Measurements from ENCODE around the gene DOCK4. TPM values are rescaled to one million over a fixed set of nuclear protein-coding genes. Genes with fewer than 3 reads are reported as not detected.

The DOCK4 gene
- polyA plus RNA-seq, 2 of the 4 experiments (the other 2 are of a cell fraction): 13.7 to 15.7 TPM

DNA sequence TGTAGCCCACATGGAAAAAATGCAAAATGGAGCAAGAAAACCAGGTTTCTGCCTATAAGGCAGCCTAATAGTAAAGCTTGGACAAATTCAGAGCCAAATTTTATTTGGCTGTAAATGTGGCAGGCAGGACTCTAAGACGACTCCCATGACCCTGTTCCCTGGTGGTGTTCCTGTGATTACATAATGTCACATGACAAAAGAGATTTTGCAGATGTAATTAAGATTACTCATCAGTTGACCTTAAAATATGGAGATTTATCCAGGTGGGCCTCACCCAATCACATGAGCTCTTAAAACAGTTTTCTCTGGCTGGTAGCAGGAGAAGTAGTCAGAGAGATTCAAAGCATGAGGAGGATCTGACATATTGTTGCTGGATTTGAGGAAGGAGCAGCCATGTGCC is 340.8 kb downstream of the DOCK4 start:
- TF ChIP-seq, protein P1, sequence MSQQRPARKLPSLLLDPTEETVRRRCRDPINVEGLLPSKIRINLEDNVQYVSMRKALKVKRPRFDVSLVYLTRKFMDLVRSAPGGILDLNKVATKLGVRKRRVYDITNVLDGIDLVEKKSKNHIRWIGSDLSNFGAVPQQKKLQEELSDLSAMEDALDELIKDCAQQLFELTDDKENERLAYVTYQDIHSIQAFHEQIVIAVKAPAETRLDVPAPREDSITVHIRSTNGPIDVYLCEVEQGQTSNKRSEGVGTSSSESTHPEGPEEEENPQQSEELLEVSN (IDR thresholded peaks at IDR 0.05; ENCODE audit: borderline replicate concordance, low read depth): no peak
- TF ChIP-seq NPAS2 (CRISPR knock-in tag; IDR thresholded peaks at IDR 0.05; ENCODE audit: borderline replicate concordance) (no peak), FOXS1 (CRISPR knock-in tag; IDR thresholded peaks at IDR 0.05) (no peak), ZNF302 (CRISPR knock-in tag; IDR thresholded peaks at IDR 0.05) (no peak), ZC3H11A (IDR thresholded peaks at IDR 0.05) (no peak), RNF2 (IDR thresholded peaks at IDR 0.05; ENCODE audit: borderline replicate concordance, low read depth) (no peak), RCOR1 (IDR thresholded peaks at IDR 0.05; ENCODE audit: low read depth, low read length) (no peak), TFCP2L1 (CRISPR knock-in tag; IDR thresholded peaks at IDR 0.05) (no peak), NR3C1 (IDR thresholded peaks at IDR 0.05) (no peak), JUNB (IDR thresholded peaks at IDR 0.05) (no peak)
- TF ChIP-seq, protein P2, sequence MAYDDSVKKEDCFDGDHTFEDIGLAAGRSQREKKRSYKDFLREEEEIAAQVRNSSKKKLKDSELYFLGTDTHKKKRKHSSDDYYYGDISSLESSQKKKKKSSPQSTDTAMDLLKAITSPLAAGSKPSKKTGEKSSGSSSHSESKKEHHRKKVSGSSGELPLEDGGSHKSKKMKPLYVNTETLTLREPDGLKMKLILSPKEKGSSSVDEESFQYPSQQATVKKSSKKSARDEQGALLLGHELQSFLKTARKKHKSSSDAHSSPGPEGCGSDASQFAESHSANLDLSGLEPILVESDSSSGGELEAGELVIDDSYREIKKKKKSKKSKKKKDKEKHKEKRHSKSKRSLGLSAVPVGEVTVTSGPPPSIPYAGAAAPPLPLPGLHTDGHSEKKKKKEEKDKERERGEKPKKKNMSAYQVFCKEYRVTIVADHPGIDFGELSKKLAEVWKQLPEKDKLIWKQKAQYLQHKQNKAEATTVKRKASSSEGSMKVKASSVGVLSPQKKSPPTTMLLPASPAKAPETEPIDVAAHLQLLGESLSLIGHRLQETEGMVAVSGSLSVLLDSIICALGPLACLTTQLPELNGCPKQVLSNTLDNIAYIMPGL (CRISPR knock-in tag; IDR thresholded peaks at IDR 0.05; ENCODE audit: borderline replicate concordance): no peak
- TF ChIP-seq, protein P3, sequence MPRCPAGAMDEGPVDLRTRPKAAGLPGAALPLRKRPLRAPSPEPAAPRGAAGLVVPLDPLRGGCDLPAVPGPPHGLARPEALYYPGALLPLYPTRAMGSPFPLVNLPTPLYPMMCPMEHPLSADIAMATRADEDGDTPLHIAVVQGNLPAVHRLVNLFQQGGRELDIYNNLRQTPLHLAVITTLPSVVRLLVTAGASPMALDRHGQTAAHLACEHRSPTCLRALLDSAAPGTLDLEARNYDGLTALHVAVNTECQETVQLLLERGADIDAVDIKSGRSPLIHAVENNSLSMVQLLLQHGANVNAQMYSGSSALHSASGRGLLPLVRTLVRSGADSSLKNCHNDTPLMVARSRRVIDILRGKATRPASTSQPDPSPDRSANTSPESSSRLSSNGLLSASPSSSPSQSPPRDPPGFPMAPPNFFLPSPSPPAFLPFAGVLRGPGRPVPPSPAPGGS (IDR thresholded peaks at IDR 0.05): no peak
- TF ChIP-seq, protein P4, sequence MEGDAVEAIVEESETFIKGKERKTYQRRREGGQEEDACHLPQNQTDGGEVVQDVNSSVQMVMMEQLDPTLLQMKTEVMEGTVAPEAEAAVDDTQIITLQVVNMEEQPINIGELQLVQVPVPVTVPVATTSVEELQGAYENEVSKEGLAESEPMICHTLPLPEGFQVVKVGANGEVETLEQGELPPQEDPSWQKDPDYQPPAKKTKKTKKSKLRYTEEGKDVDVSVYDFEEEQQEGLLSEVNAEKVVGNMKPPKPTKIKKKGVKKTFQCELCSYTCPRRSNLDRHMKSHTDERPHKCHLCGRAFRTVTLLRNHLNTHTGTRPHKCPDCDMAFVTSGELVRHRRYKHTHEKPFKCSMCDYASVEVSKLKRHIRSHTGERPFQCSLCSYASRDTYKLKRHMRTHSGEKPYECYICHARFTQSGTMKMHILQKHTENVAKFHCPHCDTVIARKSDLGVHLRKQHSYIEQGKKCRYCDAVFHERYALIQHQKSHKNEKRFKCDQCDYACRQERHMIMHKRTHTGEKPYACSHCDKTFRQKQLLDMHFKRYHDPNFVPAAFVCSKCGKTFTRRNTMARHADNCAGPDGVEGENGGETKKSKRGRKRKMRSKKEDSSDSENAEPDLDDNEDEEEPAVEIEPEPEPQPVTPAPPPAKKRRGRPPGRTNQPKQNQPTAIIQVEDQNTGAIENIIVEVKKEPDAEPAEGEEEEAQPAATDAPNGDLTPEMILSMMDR (IDR thresholded peaks at IDR 0.05): no peak
- TF ChIP-seq, protein P5, sequence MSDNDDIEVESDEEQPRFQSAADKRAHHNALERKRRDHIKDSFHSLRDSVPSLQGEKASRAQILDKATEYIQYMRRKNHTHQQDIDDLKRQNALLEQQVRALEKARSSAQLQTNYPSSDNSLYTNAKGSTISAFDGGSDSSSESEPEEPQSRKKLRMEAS (IDR thresholded peaks at IDR 0.05): no peak
- Histone ChIP-seq H3K4me3 (no peak overlapping the region), H3K9me3 (no peaks in the 10 kb centered on the region), H3K4me1 (peaks cover 3% of the 10 kb centered on the region; the same call in 1 of the 3 replicates), H3K4me2 (no peak overlapping the region), H3K27ac (0 out of 6 replicates have a peak overlapping the region, but pooled peaks of 1 of the 2 experiments have one; percentile 3)
- ATAC-seq (no peak), FAIRE-seq (no peak), DNase-seq (ENCODE audit: low read depth in 1 of 2, low spot score in 1 of 2) (no peak)
- WGBS (ENCODE audit: missing lambda C conversion rate): 74% methylated on average over 1 of the region's 1 CpG
- CTCF ChIA-PET: interaction anchor here (0.6 to 1.3 kb wide), 2 partner anchors 10 to 548 kb away, joined by 3 read pairs; no protein-coding TSS in a partner anchor
- POLR2A ChIA-PET: no interaction called here

DNA sequence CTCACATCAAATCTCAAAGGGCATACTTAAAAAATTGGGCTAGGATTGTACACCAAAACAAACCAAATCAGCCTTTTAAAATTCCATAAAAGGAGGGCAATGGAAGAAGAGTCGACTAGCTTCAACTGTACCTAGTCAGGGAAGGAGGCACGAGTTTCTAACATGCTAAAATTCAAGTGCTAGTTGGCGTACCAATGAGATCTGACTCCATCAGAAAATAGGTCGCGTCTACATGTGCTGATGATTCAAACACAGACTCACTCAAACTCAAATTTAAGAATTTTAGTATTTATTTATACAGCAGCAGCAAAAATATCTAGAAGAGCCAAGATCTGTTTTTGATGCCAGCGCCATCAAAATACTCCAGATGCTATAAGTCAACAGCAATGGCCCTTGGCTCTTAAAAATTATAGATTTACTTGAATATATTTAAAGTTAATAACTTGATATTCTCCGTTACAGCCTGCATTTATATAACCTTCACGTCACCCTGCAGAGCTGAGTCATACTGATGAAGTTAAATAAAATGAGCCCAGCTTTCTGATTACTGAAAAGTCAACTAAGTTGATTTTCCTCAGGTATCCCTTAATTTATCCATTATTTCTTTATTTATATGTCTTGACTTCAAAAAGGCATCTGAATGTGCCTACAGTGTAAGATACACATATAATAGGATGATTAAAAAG is 341.8 kb downstream of the DOCK4 start:
- ATAC-seq (no peak), FAIRE-seq (no peak), DNase-seq (ENCODE audit: low read depth in 1 of 2, low spot score in 1 of 2) (no peak)
- Histone ChIP-seq H3K4me3 (no peak overlapping the region), H3K4me1 (peaks cover 3% of the 10 kb centered on the region; the same call in 1 of the 3 replicates), H3K9me3 (no peaks in the 10 kb centered on the region), H3K4me2 (no peak overlapping the region), H3K27ac (no peak overlapping the region)
- TF ChIP-seq PHF8 (IDR thresholded peaks at IDR 0.05; ENCODE audit: borderline replicate concordance, low read depth): no peak
- TF ChIP-seq MAZ (IDR thresholded peaks at IDR 0.05; ENCODE audit: borderline replicate concordance, low read depth, low read length): no peak
- no peak for TF ChIP-seq CHD4 (IDR thresholded peaks at IDR 0.05; ENCODE audit: borderline replicate concordance)
- TF ChIP-seq FOSL2 (IDR thresholded peaks at IDR 0.05): no peak
- TF ChIP-seq FOSL2 (CRISPR knock-in tag; IDR thresholded peaks at IDR 0.05): no peak
- TF ChIP-seq RNF2 (IDR thresholded peaks at IDR 0.05; ENCODE audit: borderline replicate concordance, low read depth): no peak
- TF ChIP-seq CHD2 (IDR thresholded peaks at IDR 0.05; ENCODE audit: low read length, partially characterized antibody): no peak
- no peak for TF ChIP-seq GATA3 (IDR thresholded peaks at IDR 0.05; ENCODE audit: borderline replicate concordance)
- TF ChIP-seq, protein P6, sequence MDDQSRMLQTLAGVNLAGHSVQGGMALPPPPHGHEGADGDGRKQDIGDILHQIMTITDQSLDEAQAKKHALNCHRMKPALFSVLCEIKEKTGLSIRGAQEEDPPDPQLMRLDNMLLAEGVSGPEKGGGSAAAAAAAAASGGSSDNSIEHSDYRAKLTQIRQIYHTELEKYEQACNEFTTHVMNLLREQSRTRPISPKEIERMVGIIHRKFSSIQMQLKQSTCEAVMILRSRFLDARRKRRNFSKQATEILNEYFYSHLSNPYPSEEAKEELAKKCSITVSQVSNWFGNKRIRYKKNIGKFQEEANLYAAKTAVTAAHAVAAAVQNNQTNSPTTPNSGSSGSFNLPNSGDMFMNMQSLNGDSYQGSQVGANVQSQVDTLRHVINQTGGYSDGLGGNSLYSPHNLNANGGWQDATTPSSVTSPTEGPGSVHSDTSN (IDR thresholded peaks at IDR 0.05): no peak
- TF ChIP-seq FOSB (CRISPR knock-in tag; IDR thresholded peaks at IDR 0.05): no peak
- TF ChIP-seq MAFK (IDR thresholded peaks at IDR 0.05; ENCODE audit: partially characterized antibody): no peak
- no peak for TF ChIP-seq BHLHE40 (IDR thresholded peaks at IDR 0.05; ENCODE audit: low read depth, low read length)
- TF ChIP-seq EHF (CRISPR knock-in tag; IDR thresholded peaks at IDR 0.05): no peak
- no peak for TF ChIP-seq EHMT2 (IDR thresholded peaks at IDR 0.05; ENCODE audit: low read depth)
- no peak for TF ChIP-seq RAD21 (conservative IDR thresholded peaks at IDR 0.05 in 1 of 2, IDR thresholded peaks at IDR 0.05 in 1 of 2)
- TF ChIP-seq, protein P5 (IDR thresholded peaks at IDR 0.05): no peak
- no peak for TF ChIP-seq HEYL (CRISPR knock-in tag; IDR thresholded peaks at IDR 0.05)
- CTCF ChIA-PET: interaction anchor here (0.6 to 1.3 kb wide), 2 partner anchors 9 to 549 kb away, joined by 3 read pairs; no protein-coding TSS in a partner anchor
- POLR2A ChIA-PET: no interaction called here
- 89% methylated on average over 8 of the region's 8 CpGs for WGBS (ENCODE audit: missing lambda C conversion rate)
